ENCODE measurements around the gene FOLR2.

The FOLR2 gene

DNA sequence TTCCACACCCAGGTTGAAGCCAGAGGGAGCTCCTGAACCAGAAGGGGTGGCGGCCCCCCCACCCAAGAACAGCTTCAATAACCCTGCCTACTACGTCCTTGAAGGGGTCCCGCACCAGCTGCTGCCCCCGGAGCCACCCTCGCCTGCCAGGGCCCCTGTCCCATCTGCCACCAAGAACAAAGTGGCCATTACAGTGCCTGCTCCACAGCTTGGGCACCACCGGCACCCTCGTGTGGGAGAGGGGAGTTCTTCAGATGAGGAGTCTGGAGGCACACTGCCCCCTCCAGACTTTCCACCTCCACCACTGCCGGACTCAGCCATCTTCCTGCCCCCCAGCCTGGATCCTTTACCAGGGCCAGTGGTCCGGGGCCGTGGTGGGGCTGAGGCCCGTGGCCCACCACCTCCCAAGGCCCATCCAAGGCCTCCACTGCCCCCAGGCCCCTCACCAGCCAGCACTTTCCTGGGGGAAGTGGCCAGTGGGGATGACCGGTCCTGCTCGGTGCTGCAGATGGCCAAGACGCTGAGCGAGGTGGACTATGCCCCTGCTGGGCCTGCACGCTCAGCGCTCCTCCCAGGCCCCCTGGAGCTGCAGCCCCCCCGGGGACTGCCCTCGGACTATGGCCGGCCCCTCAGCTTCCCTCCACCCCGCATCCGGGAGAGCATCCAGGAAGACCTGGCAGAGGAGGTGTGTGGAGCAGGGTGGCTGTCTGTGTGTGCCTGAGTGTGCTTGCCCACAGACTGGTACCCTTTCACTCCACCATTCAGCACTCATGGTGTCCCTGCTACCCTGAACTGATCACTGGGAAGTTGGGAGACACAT lies 20.7 kb downstream of the FOLR2 start:
- H3K9ac ChIP-seq (ENCODE audit: low read length) = no peak overlapping the region
- H3K36me3 ChIP-seq (ENCODE audit: control insufficient read depth, insufficient read depth, low read length) = peaks cover 54% of the 10 kb centered on the region
- H3K27me3 ChIP-seq (ENCODE audit: control insufficient read depth, insufficient read depth, low read length) = peaks cover 37% of the 10 kb centered on the region
- H3K27ac ChIP-seq (ENCODE audit: low read depth, low read length) = no peak overlapping the region
- no peaks in the 10 kb centered on the region for H3K9me3 ChIP-seq (ENCODE audit: control insufficient read depth, insufficient read depth, low read depth, low read length)
- peak overlapping the region; percentile 28; the same call in 1 of the 2 replicates for H3K4me3 ChIP-seq (ENCODE audit: low read depth, low read length)
- peaks cover 30% of the 10 kb centered on the region for H3K4me1 ChIP-seq (ENCODE audit: control insufficient read depth, insufficient read depth, low read length)

DNA sequence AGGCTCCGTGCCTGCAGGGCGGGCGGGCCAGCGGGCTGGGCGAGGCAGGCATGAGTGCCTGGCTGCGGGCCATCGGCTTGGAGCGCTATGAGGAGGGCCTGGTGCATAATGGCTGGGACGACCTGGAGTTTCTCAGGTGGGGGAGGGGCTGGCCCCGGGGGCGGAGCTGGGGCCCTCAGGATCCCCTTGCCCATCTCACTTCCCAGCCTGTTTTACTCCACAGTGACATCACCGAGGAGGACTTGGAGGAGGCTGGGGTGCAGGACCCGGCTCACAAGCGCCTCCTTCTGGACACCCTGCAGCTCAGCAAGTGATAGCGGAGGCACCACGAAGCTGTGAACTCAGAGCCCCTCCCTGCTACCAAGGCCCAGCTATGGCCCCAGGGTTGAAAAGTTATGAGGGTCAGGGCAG lies 21.5 kb downstream of the FOLR2 start:
- H3K36me3 ChIP-seq (ENCODE audit: control insufficient read depth, insufficient read depth, low read length) = peaks cover 47% of the 10 kb centered on the region

DNA sequence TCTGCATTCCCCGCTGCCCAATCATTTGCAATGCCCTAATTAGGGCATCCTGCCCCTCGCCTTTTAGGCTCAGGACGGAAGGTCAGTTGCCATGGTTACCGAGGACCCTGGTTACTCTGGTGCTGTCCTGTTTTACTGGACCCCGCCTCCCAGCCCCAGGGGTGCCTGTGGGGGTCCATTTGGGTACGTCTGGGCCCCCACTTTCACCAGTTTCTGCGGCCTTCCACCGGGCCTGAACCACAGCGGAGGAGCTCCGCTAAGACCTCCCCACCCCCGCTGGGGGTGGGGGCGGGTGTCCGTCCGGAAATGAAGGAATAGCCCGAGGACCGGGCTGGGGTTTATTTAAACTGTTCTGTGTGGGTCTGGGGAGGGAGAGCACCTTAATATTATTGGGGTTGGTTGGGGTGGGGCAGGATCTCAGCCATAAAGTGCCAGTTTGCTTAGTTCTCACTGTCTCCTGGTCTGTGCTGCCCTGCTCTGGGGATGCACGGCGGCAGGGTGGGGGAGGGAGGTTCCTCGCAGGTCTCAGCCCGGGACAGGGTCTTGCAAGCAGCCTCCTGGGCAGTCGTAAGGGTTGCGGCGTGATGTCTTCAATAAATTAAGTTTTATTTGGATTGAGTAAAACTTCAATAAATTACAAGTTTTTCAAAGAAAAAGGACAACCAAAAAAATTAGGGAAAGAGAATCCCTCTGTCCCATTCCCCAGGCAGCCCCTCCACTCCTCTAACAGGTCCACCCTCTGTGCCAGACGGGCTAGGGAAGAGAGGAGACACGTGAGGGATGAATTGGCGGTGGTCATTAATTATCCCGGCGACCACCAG lies 22.1 kb downstream of the FOLR2 start:
- Histone ChIP-seq H3K4me1 (ENCODE audit: control insufficient read depth, insufficient read depth, low read length) (peaks cover 33% of the 10 kb centered on the region), H3K4me3 (ENCODE audit: low read depth, low read length) (peak overlapping the region; percentile 47), H3K27ac (ENCODE audit: low read depth, low read length) (no peak overlapping the region), H3K27me3 (ENCODE audit: control insufficient read depth, insufficient read depth, low read length) (peaks cover 50% of the 10 kb centered on the region), H3K9ac (ENCODE audit: low read length) (no peak overlapping the region), H3K9me3 (ENCODE audit: control insufficient read depth, insufficient read depth, low read depth, low read length) (no peaks in the 10 kb centered on the region), H3K36me3 (ENCODE audit: control insufficient read depth, insufficient read depth, low read length) (peaks cover 41% of the 10 kb centered on the region)

More for the DNA sequence above, 21.5 kb downstream of the FOLR2 start:
- Histone ChIP-seq H3K27me3 (ENCODE audit: control insufficient read depth, insufficient read depth, low read length) (peaks cover 44% of the 10 kb centered on the region), H3K9ac (ENCODE audit: low read length) (no peak overlapping the region), H3K9me3 (ENCODE audit: control insufficient read depth, insufficient read depth, low read depth, low read length) (no peaks in the 10 kb centered on the region), H3K27ac (ENCODE audit: low read depth, low read length) (no peak overlapping the region), H3K4me3 (ENCODE audit: low read depth, low read length) (peak overlapping the region; percentile 47), H3K4me1 (ENCODE audit: control insufficient read depth, insufficient read depth, low read length) (peaks cover 30% of the 10 kb centered on the region)

DNA sequence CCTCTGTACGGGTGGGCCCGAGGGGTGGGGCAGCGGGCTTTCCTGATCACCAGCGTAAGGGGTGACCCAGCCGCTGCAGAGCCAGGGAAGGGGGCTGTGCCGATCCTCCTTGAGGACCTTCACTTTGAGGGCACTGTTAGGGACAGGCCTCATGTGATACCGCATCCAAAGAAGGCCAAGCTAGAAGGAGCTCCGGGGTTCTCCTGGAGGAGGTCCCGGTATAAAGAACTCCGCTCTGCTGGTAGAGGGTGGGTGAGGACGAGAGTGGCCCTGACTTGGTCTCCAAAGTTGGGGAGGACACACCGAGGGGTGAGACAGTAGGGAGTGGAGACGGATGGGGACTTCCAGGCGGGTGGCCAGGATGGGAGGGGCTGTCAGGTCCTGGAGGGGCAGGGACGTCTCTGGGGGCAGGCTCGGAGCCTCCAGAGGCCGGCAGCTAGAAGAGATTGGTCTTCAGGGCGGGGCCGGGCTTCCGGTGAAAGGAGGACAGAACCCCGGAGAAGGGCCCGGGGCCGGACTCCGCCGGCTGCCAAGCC lies 22.8 kb downstream of the FOLR2 start:
- Histone ChIP-seq H3K4me3 (ENCODE audit: low read depth, low read length) (peak overlapping the region; percentile 47), H3K36me3 (ENCODE audit: control insufficient read depth, insufficient read depth, low read length) (peaks cover 34% of the 10 kb centered on the region), H3K9me3 (ENCODE audit: control insufficient read depth, insufficient read depth, low read depth, low read length) (no peaks in the 10 kb centered on the region), H3K4me1 (ENCODE audit: control insufficient read depth, insufficient read depth, low read length) (peaks cover 33% of the 10 kb centered on the region), H3K9ac (ENCODE audit: low read length) (peak overlapping the region; percentile 54), H3K27me3 (ENCODE audit: control insufficient read depth, insufficient read depth, low read length) (peaks cover 55% of the 10 kb centered on the region), H3K27ac (ENCODE audit: low read depth, low read length) (no peak overlapping the region)

DNA sequence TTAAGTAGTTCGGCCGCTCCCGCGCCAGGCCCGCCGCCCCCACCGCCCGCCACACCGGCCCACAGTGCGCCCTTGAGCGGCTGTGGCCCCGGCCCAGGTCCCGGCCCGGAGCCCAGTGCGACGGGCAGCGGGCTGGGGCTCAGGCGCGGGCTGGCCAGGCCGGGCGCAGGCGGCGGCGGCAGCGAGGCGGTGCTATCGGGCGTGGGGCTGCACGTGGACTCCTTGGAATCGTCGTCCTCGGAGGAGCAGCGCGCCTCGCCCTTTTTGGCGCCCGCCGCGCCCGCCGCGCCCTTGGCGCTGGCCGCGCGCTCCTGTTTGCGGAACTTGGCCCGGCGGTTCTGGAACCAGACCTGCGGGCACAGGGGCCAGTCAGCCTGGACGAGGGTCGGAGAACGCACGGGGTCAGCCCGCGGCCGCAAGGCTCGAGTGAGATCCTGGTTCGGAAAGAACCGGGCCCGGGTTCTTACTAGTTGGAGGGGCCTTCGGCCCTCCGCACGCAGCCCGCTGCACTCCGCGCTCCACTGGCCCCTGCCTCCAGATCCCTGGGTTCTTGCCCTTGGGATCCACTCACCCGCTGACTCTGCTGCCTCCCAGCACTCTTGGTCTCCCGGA lies 23.4 kb downstream of the FOLR2 start:
- no peak overlapping the region for H3K27ac ChIP-seq (ENCODE audit: low read depth, low read length)
- H3K4me1 ChIP-seq (ENCODE audit: control insufficient read depth, insufficient read depth, low read length) = peaks cover 37% of the 10 kb centered on the region
- H3K9me3 ChIP-seq (ENCODE audit: control insufficient read depth, insufficient read depth, low read depth, low read length) = no peaks in the 10 kb centered on the region
- H3K27me3 ChIP-seq (ENCODE audit: control insufficient read depth, insufficient read depth, low read length) = peaks cover 60% of the 10 kb centered on the region
- peak overlapping the region; percentile 47 for H3K4me3 ChIP-seq (ENCODE audit: low read depth, low read length)
- H3K36me3 ChIP-seq (ENCODE audit: control insufficient read depth, insufficient read depth, low read length) = peaks cover 28% of the 10 kb centered on the region
- peak overlapping the region; percentile 15 for H3K9ac ChIP-seq (ENCODE audit: low read length)

DNA sequence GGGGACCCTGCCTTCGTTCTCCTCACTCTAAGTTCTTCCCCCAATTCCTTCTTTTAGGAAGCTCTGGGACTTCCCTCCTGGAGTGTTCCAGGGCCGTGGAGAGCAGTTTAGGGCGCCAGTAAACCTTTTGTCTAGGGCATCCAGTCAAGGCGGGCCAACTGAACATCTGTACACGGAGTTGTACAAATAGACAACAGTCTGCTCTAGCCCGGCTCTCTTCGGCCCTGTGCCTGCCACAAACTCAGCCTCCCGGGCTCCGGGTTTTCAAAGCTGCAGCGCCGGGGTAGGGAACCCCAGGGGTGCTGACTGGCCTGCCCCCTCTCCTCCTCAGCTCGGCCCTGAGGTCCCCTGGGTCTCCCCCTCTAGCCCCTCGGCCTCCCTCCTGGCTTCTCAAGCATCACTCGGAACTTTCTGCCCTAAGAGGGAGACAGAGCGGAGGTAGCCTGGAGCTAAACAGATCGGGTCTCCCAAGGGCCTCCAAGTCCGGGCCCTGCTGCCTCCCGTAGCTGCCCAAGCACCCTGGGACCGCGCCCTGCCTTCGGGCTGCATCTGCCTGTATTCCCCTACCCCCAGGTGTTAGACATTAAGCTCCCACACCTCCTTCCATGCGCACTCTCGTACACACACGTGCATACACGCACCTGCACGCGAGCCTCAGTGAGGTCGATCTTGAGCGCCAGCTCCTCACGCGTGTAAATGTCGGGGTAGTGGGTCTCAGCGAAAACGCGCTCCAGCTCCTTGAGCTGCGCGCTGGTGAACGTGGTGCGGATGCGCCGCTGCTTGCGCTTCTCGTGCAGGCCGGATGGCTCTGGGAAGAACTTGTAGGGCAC lies 24.1 kb downstream of the FOLR2 start:
- Histone ChIP-seq H3K9ac (ENCODE audit: low read length) (peak overlapping the region; percentile 15), H3K27me3 (ENCODE audit: control insufficient read depth, insufficient read depth, low read length) (peaks cover 67% of the 10 kb centered on the region), H3K27ac (ENCODE audit: low read depth, low read length) (no peak overlapping the region), H3K36me3 (ENCODE audit: control insufficient read depth, insufficient read depth, low read length) (peaks cover 21% of the 10 kb centered on the region), H3K9me3 (ENCODE audit: control insufficient read depth, insufficient read depth, low read depth, low read length) (no peaks in the 10 kb centered on the region), H3K4me3 (ENCODE audit: low read depth, low read length) (peak overlapping the region; percentile 47), H3K4me1 (ENCODE audit: control insufficient read depth, insufficient read depth, low read length) (peaks cover 40% of the 10 kb centered on the region)

DNA sequence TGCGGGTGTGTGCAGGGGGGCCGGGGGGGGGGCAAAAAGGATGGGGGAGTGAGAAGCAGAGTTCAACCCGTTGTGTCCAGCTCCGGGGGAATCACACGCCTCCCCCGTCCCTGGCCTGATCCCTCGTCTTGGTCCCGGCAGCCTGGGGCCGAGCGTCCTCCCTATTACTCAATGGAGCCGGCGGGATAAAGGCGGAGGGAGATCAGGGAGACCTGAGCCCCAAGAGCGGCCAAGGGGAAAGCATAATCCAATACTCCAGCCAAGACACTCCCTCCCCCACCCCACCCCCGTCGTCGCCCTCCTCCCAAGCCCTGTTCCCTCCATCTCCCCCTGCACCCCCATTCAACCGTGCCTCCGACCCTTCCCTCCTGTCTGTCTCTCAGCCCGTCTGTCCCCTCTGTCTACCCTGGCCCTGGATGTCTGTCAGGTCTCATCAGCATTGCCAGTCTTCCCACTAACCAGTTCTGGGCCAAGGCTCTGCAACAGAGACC lies 24.7 kb downstream of the FOLR2 start:
- Histone ChIP-seq H3K4me3 (ENCODE audit: low read depth, low read length) (0 out of 2 replicates have a peak overlapping the region, but pooled peaks have one; percentile 47), H3K9me3 (ENCODE audit: control insufficient read depth, insufficient read depth, low read depth, low read length) (no peaks in the 10 kb centered on the region), H3K9ac (ENCODE audit: low read length) (no peak overlapping the region), H3K27me3 (ENCODE audit: control insufficient read depth, insufficient read depth, low read length) (peaks cover 74% of the 10 kb centered on the region), H3K27ac (ENCODE audit: low read depth, low read length) (no peak overlapping the region), H3K36me3 (ENCODE audit: control insufficient read depth, insufficient read depth, low read length) (peaks cover 15% of the 10 kb centered on the region), H3K4me1 (ENCODE audit: control insufficient read depth, insufficient read depth, low read length) (peaks cover 40% of the 10 kb centered on the region)

DNA sequence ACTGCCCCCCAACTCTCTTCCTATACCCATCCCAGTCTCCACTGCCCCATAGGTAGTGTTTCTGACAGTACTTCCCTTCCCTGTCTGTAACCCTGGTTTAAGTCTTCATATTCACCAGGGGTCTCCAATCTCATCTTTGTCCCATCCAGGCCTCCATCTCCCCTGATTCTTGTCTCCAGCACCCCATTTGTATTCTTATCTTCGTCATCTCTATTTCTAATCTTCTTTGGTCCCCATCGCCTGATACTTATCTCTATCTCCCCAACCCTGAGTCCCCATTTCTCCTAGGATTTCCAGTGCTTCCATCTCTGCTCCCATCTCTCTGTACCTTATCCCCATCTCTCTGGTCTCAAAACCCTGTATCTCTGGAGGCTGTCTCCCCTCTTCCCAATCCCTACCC lies 25.5 kb downstream of the FOLR2 start:
- Histone ChIP-seq H3K27ac (ENCODE audit: low read depth, low read length) (no peak overlapping the region), H3K9ac (ENCODE audit: low read length) (no peak overlapping the region), H3K4me1 (ENCODE audit: control insufficient read depth, insufficient read depth, low read length) (peaks cover 39% of the 10 kb centered on the region), H3K4me3 (ENCODE audit: low read depth, low read length) (no peak overlapping the region), H3K27me3 (ENCODE audit: control insufficient read depth, insufficient read depth, low read length) (peaks cover 82% of the 10 kb centered on the region), H3K9me3 (ENCODE audit: control insufficient read depth, insufficient read depth, low read depth, low read length) (no peaks in the 10 kb centered on the region), H3K36me3 (ENCODE audit: control insufficient read depth, insufficient read depth, low read length) (peaks cover 7% of the 10 kb centered on the region)

DNA sequence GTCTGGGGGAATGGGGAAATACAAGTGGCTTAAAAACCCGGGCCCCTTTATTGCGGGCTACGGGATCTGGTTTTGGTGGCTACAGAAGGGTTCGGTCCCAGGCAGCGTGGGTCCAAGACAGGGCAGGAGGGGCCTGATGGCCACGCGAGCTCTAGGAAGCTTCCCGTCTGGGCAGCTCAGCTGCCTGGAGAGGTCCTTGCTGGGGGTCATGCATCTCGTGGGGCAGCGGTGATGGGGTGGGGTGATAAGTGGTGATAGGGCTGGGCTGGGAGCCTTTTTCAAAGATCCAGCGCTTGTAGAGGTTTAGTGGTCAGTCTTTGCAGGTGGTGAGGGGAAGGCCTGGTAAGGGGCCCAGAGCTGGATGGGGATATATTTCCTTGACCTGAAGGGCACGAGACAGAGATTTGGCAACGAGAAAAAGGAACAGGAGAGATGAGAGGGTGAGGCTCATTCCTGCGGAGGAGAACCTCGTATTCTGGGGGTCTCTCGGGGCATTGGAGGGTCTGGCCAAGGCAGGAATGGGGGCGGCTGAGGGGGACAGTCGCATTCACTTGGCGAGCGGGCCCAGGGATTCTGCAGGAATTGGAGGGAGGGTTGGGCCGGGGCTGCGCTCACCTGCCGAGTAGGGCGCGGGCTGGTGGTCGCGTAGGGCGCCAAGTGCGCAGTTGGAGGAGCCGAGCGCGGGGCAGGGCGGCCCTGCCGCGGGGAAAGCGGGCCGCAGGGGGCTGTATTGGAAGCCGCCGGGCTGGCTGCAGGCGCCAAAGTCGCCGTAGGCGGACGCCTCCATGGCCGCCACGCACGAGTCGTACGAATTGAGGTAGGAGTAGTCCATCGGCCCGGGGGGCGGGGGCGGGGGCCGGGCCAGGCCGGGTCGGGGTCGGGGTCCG lies 26.8 kb downstream of the FOLR2 start:
- H3K27me3 ChIP-seq (ENCODE audit: control insufficient read depth, insufficient read depth, low read length) = peaks cover 95% of the 10 kb centered on the region
- no peak overlapping the region for H3K9ac ChIP-seq (ENCODE audit: low read length)
- no peaks in the 10 kb centered on the region for H3K36me3 ChIP-seq (ENCODE audit: control insufficient read depth, insufficient read depth, low read length)
- H3K9me3 ChIP-seq (ENCODE audit: control insufficient read depth, insufficient read depth, low read depth, low read length) = no peaks in the 10 kb centered on the region
- peak overlapping the region; percentile 67 for H3K4me3 ChIP-seq (ENCODE audit: low read depth, low read length)
- H3K27ac ChIP-seq (ENCODE audit: low read depth, low read length) = no peak overlapping the region
- peaks cover 30% of the 10 kb centered on the region for H3K4me1 ChIP-seq (ENCODE audit: control insufficient read depth, insufficient read depth, low read length)
